SK-N-SH (cell line): Measurements from ENCODE around the gene UGDH. TPM values are rescaled to one million over a fixed set of nuclear protein-coding genes. Genes with fewer than 3 reads are reported as not detected.

ENCODE experiments used
- polyA plus RNA-seq, 3 experiments: library from polyadenylated mRNA; depleted of rRNA; stranded (reverse); fragments of >200 nt; gene quantifications; 2 replicates each; pipeline ENCODE4 v1.2.3, GENCODE V29; 2012

UGDH gene
- polyA plus RNA-seq, 1 of the 3 experiments (the other 2 are of a cell fraction): 41.6 TPM

Other genes with a start within 250 kb of the UGDH start
- gene RFC1, start 161.1 kb downstream of the UGDH start, polyA plus RNA-seq (2012; rRNA removed): 14.9 and 19.2 TPM in 2 replicates
- gene KLB, start 120.5 kb downstream of the UGDH start, polyA plus RNA-seq (2012; rRNA removed): not detected in 2 replicates
- gene RPL9, start 68.5 kb downstream of the UGDH start, polyA plus RNA-seq (2012; rRNA removed): 1,564 and 2,425 TPM in 2 replicates
- gene LIAS, start 68.4 kb downstream of the UGDH start, polyA plus RNA-seq (2012; rRNA removed): 9.2 and 10.8 TPM in 2 replicates
- 11.1 and 12.6 TPM in 2 replicates for gene SMIM14, start 111.4 kb upstream of the UGDH start, polyA plus RNA-seq (2012; rRNA removed)
- gene UBE2K, start 170.7 kb upstream of the UGDH start, polyA plus RNA-seq (2012; rRNA removed): 54.4 and 102 TPM in 2 replicates